Right ventricle myocardium inferior (tissue), 1 donor: ENCODE data around the gene RBM33. TPM values are rescaled to one million over a fixed set of nuclear protein-coding genes. Genes with fewer than 3 reads are reported as not detected.

Source experiments
- ATAC-seq: fragments of 200-7000 bp; cut with Tn5 transposase; one replicate; pipeline ENCODE4 v1.9.1; 2020; ENCODE audit warnings: mild to moderate bottlenecking, moderate library complexity
- DNase-seq: peaks from one replicate; pipeline ENCODE4 v3.0.0; 2021; ENCODE audit errors: missing footprints
- intact Hi-C: fragments of 100-400 bp; cut with DNase I; formaldehyde crosslinking; loops from one replicate; pipeline ENCODE4 v1.11.0; 2022
- total RNA-seq: library from RNA; stranded (reverse); fragmentation: NEBNext Ultra II Directional; extraction: Animal tissue kit (Norgen Biotek cat#: 25700); gene quantifications from one replicate; pipeline ENCODE4 v1.2.1, GENCODE V29; 2021
- donor health status: DM: no; HTN: yes; CAD: no; lungs with severe emphysema.

Gene RBM33
- total RNA-seq, 1 donor from 2014 or later: 36.1 TPM

GRCh38 chr7:155773531-155773930 lies 129.1 kb downstream of the RBM33 start:
- ATAC-seq (no peak), DNase-seq (no peak)
- intact Hi-C loops: no loop called here

DNA sequence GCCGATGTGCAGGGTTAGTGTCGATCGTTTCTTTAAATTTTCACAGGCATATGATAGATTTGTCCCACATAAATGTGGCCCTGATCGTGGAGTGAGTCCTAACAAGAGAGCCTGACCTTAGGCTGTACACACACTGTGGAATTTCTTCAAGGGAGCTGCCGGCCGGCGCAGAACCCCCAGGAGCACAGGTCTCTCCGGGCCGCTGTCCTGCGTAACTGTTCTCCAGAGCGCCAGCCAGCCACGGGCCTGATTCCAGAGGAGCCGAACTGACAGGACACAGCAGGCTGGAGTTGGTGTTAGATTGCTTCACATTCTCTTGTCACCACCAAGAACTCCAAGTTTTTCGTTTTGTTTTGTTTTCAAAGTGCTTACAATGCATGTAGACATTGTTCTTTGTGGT lies 130.5 kb downstream of the RBM33 start:
- intact Hi-C loops: no loop called here
- ATAC-seq (peak; percentile 59), DNase-seq (no peak)

DNA sequence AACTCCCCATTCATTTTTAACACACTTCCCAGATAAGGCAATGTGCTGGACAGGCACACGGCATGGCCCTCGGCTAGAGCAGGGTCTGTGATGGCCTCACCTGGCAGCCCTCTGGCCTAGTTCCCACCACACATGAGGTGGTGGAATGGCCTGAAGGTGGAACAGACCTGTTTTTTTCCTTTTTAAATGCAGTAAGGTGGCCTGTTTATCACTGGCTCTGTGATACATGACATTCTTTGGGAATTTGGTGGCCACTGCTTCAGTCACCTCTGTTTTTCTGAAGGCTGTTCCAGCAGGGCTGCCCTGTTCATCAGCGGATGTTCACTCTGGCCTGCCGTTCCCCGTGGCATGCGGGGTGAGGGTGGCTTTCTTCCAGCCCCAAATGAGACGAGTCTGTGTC lies 131.2 kb downstream of the RBM33 start:
- ATAC-seq (no peak), DNase-seq (no peak)
- intact Hi-C loops: no loop called here

DNA sequence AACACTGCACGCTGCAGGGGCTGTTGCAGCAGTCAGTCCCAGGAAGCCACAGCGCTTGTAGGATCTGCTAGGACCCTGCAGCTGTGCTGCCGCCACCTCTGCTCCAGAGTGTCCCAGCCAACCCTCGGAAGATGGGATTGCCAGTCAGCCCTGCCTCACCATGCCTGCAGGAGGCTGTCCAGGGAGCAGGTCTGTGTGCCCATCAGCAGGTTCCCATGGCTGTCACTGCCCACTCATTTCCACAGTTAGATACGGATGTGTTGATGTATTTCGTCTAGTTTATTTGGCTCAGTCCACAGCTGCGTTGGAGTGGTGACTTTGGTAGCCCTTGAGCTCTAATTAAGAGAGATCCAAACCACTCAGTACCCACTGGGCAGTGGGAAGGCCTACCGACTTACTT lies 132.1 kb downstream of the RBM33 start:
- ATAC-seq: peak; percentile 54

GRCh38 chr7:155778349-155778748 lies 133.9 kb downstream of the RBM33 start:
- no peak for ATAC-seq
- intact Hi-C loops: no loop called here
- no peak for DNase-seq

More for the DNA sequence above, 132.1 kb downstream of the RBM33 start:
- intact Hi-C loops: no loop called here
- no peak for DNase-seq

GRCh38 chr7:155780884-155781283 lies 136.4 kb downstream of the RBM33 start:
- DNase-seq: no peak
- intact Hi-C loops: no loop called here
- ATAC-seq: no peak

DNA sequence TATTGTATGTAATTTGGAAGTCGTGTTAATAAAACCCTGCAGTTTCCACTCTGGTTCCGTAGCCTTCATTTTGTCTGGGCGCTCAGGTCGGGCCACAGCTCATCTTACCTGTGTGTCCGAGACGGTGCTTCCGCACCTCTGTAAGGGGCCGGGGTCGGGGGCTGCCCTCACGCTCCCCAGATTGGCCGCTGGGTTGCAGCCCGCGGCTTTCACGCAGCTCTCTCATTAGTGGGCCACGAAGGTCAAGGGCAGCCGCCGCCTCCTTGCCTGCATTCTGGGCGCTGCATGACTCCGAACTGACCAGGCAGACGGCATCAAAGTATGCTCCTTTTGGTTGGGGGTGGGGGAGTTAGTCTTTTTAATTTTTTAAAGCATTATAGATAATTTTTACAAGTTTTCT lies 137.0 kb downstream of the RBM33 start:
- no peak for DNase-seq
- intact Hi-C loops: no loop called here
- no peak for ATAC-seq

GRCh38 chr7:155782466-155782865 lies 138.0 kb downstream of the RBM33 start:
- ATAC-seq: no peak
- intact Hi-C loops: no loop called here
- DNase-seq: no peak

GRCh38 chr7:155785536-155785935 lies 141.1 kb downstream of the RBM33 start:
- DNase-seq: no peak
- ATAC-seq: no peak
- intact Hi-C loops: no loop called here

DNA sequence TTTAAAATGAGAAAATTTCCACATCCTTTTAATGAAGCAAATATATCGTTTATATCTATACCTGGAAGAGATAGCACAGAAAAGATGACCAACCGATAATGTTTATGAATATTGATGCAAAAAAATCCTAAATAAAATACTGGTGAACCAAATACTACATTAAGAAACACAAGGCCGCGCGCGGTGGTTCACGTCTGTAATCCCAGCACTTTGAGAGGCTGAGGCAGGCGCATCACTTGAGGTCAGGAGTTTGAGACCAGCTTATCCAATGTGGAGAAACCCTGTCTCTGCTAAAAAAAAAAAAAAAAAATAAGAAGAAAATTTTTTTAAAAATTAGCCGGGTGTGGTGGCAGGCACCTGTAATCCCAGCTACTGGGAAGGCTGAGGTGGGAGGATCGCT lies 142.0 kb downstream of the RBM33 start:
- DNase-seq: no peak
- intact Hi-C loops: no loop called here

DNA sequence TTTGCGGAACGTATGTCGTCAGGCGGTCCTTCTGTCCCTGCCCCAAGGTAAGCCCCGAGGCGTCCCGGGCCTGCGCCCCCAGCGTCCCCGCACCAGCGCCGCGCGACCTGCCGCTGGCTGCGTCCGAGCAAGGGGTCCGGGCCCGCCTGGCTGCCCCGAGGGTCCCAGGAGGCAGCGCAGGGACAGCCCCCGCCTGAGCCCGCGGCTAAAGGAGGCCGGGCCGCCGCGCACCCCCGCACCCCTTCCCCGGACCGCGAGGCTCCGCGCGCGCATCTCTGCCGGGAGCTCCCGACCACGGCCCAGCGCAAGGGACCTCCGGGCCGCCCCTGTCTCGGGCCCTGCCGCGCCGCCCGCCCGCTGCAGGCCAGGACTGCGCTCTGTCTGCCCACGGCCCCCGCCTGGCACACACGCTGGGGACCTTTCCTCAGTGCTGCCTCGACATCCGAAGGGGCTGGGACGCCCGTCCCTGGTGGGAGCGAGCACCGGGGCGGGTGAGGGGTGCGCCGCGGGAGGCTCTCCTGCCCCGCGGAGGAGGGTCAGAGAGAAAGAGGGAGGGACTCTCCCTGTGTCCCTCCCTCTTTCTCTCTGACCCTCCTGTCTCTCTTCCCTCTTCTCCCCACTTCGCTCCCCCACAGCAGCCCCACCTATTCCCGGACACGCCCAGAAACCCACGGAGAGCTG lies 142.8 kb downstream of the RBM33 start:
- DNase-seq (no peak), ATAC-seq (no peak)
- intact Hi-C loops: no loop called here

More for the DNA sequence above, 142.0 kb downstream of the RBM33 start:
- no peak for ATAC-seq

GRCh38 chr7:155788616-155789000 lies 144.1 kb downstream of the RBM33 start:
- intact Hi-C loops: no loop called here
- ATAC-seq (no peak), DNase-seq (no peak)

DNA sequence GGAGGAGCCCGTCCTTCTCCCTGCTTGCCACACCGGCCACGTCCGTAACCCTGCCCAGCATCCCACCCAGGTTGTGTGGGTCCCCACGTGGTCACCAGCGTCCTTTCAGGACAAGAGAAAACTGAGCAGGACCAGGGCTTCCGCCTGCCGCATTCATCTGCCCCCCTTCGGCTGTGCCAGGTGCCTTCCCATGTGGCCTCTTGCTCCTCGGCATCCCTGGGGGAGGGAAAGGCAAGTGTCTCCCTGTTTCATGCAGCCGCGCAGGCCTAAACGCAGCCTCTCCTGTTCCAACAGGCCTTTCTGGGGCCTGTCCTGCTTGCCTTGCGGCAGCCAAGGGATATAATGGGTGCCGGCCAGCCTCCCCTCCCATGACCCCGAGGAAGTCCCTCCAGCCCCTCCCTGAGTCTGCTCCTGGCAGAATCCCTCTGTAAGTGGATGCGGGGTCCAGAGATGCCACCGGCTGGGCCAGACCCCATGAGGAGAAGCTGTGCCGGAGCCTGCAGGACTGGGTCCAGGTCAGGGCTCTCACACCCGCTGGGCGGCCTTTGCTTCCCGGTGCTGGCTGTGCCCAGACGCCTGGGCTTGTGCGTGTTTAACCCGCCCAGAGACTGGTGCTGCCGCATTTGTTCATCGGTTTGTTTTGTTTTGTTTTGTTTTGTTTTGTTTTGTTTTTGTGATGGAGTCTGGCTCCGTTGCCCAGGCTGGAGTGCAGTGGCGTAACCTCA lies 144.7 kb downstream of the RBM33 start:
- no peak for ATAC-seq

GRCh38 chr7:155790666-155791065 lies 146.2 kb downstream of the RBM33 start:
- ATAC-seq: no peak
- DNase-seq: no peak
- intact Hi-C loops: no loop called here

More for the DNA sequence above, 144.7 kb downstream of the RBM33 start:
- intact Hi-C loops: no loop called here
- DNase-seq: no peak

DNA sequence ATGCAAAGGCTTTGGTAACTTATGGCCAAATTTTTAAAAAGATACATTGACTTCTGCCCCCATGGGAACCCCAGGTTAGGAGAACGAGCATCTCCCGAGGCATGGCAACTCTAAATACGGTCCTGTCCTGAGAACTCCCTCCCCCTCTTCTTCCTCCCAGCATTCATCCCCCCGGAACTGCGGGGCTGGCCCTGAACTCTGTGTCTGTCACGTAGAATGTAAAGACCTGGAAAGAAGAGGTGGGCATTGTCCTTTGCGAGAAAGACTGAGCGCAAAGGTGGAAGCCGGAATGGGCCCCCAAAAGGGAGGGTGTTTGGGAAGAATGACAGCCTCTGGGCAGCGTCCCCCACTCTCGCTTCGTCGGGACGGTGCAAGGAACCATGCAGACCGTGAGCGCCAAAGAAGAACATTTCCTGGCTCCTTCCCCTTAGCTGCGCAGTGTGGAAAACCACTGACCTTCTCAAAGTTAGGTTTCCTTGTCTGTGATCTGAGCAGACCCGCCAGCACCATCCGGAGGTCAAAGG lies 146.8 kb downstream of the RBM33 start:
- intact Hi-C loops: no loop called here
- ATAC-seq (no peak), DNase-seq (peak; percentile 35)

GRCh38 chr7:155791836-155792235 lies 147.4 kb downstream of the RBM33 start:
- ATAC-seq (no peak), DNase-seq (no peak)
- intact Hi-C loops: no loop called here

- ATAC-seq (no peak), DNase-seq (peak; percentile 39)
- intact Hi-C loops: no loop called here
Measured at GRCh38 chr7:155792315-155792960, 148.0 kb downstream of the RBM33 start.

DNA sequence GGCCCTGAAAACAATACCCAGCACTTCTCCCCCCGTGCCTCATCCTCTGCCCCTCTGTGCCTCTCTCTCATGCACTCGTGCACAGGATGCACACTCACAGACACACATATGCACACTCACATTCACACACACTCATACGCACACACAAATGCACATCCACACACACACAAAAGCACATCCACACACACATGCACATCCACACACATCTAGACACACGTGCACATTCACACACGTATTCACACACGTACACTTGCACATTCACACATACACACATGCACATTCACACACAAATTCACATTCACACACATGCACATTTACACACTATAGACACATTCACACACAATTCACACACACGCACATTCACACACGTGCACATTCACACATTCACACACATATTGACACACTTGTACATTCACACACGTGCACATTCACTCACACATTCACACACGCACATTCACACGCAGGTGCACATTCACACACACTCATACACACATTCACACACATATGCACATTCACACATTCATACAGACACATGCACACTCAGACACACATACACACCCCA lies 148.6 kb downstream of the RBM33 start:
- intact Hi-C loops: no loop called here
- ATAC-seq: no peak

DNA sequence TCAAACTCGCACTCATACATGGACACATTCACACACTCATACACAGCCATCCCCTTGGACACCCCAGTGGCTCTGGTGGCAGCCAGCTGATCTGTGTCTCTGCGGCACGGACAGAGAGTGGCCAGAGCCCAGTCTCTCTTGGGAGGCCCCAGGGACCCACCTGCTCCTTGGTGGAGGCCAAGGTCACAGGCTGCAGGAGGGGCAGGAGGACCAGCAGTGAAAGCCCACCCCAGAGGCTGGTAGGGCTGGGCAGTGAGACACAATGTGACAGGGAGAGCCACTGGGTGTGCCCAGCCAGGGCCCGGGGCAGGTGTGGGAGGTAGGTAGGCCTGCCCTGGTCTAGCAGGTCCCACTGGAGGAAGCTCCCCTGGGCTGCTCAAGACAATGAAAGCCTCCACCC lies 149.3 kb downstream of the RBM33 start:
- no peak for ATAC-seq
- peak; percentile 50 for DNase-seq
- intact Hi-C loops: no loop called here

More for the DNA sequence above, 148.6 kb downstream of the RBM33 start:
- DNase-seq: no peak
